MCF 10A (cell line): ENCODE data around the gene PPP1R15B. TPM values are rescaled to one million over a fixed set of nuclear protein-coding genes. Genes with fewer than 3 reads are reported as not detected.

Source experiments
- BruUV-seq: library from RNA; stranded (reverse); fragments of 400-500 nt; replicated peaks from 2 replicates; lab custom pipeline; 2021; lab: Mats Ljungman, UMichigan
- CTCF ChIA-PET: fragments of 300-600 bp; sonication (Branson Sonifier 250); formaldehyde crosslinking; extraction: SDS; loops from one replicate; lab custom pipeline; 2021; ENCODE audit warnings: antibody characterized with exemption, inconsistent platforms; lab: Yijun Ruan, JAX
- POLR2A ChIA-PET: fragments of 300-600, 350-650 bp; sonication (Branson Sonifier 250); formaldehyde crosslinking; extraction: SDS; loops from one replicate; lab custom pipeline; 2020; ENCODE audit warnings: antibody characterized with exemption, inconsistent platforms; lab: Yijun Ruan, JAX
- DNase-seq: peaks from one replicate; pipeline ENCODE4 v3.0.0-alpha.2; 2018; ENCODE audit not compliant: unreplicated experiment
- H3K27ac Mint-ChIP-seq: one replicate; pipeline ENCODE4 v1.8.0; 2022; ENCODE audit warnings: mild to moderate bottlenecking, low read depth, mixed read lengths; ENCODE audit not compliant: unreplicated experiment
- H3K27me3 Mint-ChIP-seq: one replicate; pipeline ENCODE4 v1.8.0; 2022; ENCODE audit warnings: mixed read lengths; ENCODE audit not compliant: insufficient read depth, unreplicated experiment
- H3K36me3 Mint-ChIP-seq: one replicate; pipeline ENCODE4 v1.8.0; 2022; ENCODE audit warnings: mild to moderate bottlenecking, moderate library complexity, mixed read lengths; ENCODE audit not compliant: insufficient read depth, unreplicated experiment
- H3K4me1 Mint-ChIP-seq: one replicate; pipeline ENCODE4 v1.8.0; 2022; ENCODE audit warnings: mixed read lengths; ENCODE audit not compliant: insufficient read depth, unreplicated experiment
- H3K4me3 Mint-ChIP-seq: one replicate; pipeline ENCODE4 v1.8.0; 2022; ENCODE audit warnings: mild to moderate bottlenecking, moderate library complexity, mixed read lengths; ENCODE audit not compliant: unreplicated experiment
- H3K9me3 Mint-ChIP-seq: one replicate; pipeline ENCODE4 v1.8.0; 2022; ENCODE audit warnings: mixed read lengths; ENCODE audit not compliant: unreplicated experiment
- CTCF ChIP-seq: fragments of 200-600 bp; IDR thresholded peaks from one replicate; pipeline ENCODE4 v1.8.0; 2022; ENCODE audit warnings: antibody characterized with exemption, mild to moderate bottlenecking; ENCODE audit not compliant: unreplicated experiment
- intact Hi-C: fragments of 100-400 bp; cut with micrococcal nuclease; formaldehyde crosslinking; loops from 2 replicates; pipeline ENCODE4 v1.14.1; 2022
- total RNA-seq: library from RNA; stranded (reverse); gene quantifications from 2 replicates; pipeline ENCODE4 v1.2.3, GENCODE V29; 2022

PPP1R15B gene
- total RNA-seq, 1 experiment from 2014 or later: 86.0 TPM

- CTCF ChIA-PET: interaction anchor here (0.8 to 5.1 kb wide), 17 partner anchors 9 to 399 kb away, joined by 3 to 43 read pairs (median 8); partner anchors contain the start of gene PIK3C2B
- peaks cover 92% of the 10 kb centered on the region for H3K36me3 Mint-ChIP-seq
- intact Hi-C loops: no loop called here
Measured at GRCh38 chr1:204408074-204408507, 3.5 kb downstream of the PPP1R15B start.

DNA sequence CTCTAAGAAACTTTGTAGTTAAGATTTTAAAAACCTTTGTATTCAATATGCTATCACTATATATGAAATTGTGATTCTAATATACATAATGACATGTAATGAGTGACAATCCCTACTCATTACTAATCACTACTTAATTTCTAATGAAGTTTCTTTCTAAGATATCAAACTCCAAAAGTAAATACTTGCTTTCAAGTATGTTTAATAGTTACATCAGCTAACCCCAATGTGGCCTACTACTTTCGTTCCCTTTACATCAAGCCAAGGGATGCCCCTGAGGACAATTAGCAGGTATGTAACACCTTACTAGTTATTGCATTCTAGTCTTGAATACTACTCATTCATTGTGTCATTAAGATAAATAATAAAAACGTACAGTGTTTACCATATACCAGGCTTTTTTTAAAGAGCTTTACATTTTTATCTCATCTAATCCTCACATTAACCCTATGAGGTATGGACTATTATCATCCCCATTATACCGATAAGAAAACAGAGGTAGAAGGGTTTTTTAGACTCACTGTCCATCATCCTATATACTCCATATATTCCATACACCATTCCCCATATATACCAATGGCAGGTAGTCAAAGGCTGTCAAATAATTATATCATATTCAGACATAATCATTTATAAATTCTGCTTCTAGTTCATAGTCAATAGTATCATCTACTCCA, 4.2 kb downstream of the PPP1R15B start:
- CTCF ChIA-PET: interaction anchor here (0.6 to 5.1 kb wide), 20 partner anchors 9 to 547 kb away, joined by 3 to 43 read pairs (median 6); partner anchors contain the start of genes PIK3C2B and SNRPE
- peak overlapping the region; percentile 100 for H3K4me3 Mint-ChIP-seq

More at GRCh38 chr1:204408074-204408507, 3.5 kb downstream of the PPP1R15B start:
- no peaks in the 10 kb centered on the region for H3K9me3 Mint-ChIP-seq
- TF ChIP-seq CTCF: no peak
- peak; percentile 95 for DNase-seq
- no TSS peak for BruUV-seq
- H3K4me1 Mint-ChIP-seq: peaks cover 26% of the 10 kb centered on the region
- POLR2A ChIA-PET: interaction anchor here (0.7 to 8.7 kb wide), 26 partner anchors 9 to 317 kb away, joined by 3 to 182 read pairs (median 10); partner anchors contain the start of genes ETNK2, MDM4 and PIK3C2B
- H3K27ac Mint-ChIP-seq: peak overlapping the region; percentile 100
- H3K4me3 Mint-ChIP-seq: peak overlapping the region; percentile 100
- no peaks in the 10 kb centered on the region for H3K27me3 Mint-ChIP-seq

DNA sequence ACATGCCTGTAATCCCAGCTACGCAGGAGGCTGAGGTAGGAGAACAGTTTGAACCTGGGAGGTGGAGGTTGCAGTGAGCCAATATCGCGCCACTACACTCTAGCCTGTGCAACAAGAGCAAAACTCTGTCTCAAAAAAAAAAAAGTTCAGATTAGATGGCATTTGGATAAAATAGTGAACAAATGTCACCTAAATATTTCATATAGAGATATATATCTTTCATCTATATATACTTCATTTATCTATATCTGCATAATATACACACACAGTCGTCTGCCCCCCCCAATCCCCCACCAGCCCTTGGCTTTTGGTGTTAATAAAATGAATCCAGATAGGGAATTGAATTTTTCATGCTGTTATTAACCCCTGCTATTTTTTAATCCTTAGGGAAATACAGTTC, 5.0 kb downstream of the PPP1R15B start:
- Mint-ChIP-seq H3K27ac (peak overlapping the region; percentile 100), H3K9me3 (no peaks in the 10 kb centered on the region), H3K36me3 (peaks cover 100% of the 10 kb centered on the region), H3K4me3 (peak overlapping the region; percentile 100), H3K27me3 (no peaks in the 10 kb centered on the region), H3K4me1 (peaks cover 26% of the 10 kb centered on the region)
- intact Hi-C loops: no loop called here
- ChIA-PET POLR2A (interaction anchor here (0.6 to 8.7 kb wide), 18 partner anchors 8 to 1230 kb away, joined by 3 to 182 read pairs (median 10); partner anchors contain the start of genes ETNK2, MDM4 and PIK3C2B), CTCF (interaction anchor here (0.5 to 5.1 kb wide), 15 partner anchors 8 to 546 kb away, joined by 3 to 43 read pairs (median 4); partner anchors contain the start of genes PIK3C2B and SNRPE)
- TF ChIP-seq CTCF: no peak
- BruUV-seq: no TSS peak
- DNase-seq: no peak

More for the DNA sequence above, 4.2 kb downstream of the PPP1R15B start:
- BruUV-seq: no TSS peak
- TF ChIP-seq CTCF: no peak
- Mint-ChIP-seq H3K9me3 (no peaks in the 10 kb centered on the region), H3K4me1 (peaks cover 26% of the 10 kb centered on the region), H3K27ac (peak overlapping the region; percentile 100), H3K36me3 (peaks cover 98% of the 10 kb centered on the region), H3K27me3 (no peaks in the 10 kb centered on the region)
- intact Hi-C loops: no loop called here
- no peak for DNase-seq
- POLR2A ChIA-PET: interaction anchor here (0.6 to 8.7 kb wide), 33 partner anchors 9 to 1231 kb away, joined by 3 to 182 read pairs (median 5); partner anchors contain the start of genes ETNK2, MDM4 and PIK3C2B

GRCh38 chr1:204405988-204406387, 5.6 kb downstream of the PPP1R15B start:
- DNase-seq: no peak
- Mint-ChIP-seq H3K27ac (no peak overlapping the region), H3K9me3 (no peaks in the 10 kb centered on the region), H3K4me3 (peak overlapping the region; percentile 100), H3K27me3 (no peaks in the 10 kb centered on the region), H3K36me3 (peaks cover 100% of the 10 kb centered on the region), H3K4me1 (peaks cover 26% of the 10 kb centered on the region)
- no peak for TF ChIP-seq CTCF
- ChIA-PET CTCF (interaction anchor here (0.6 to 3.3 kb wide), 14 partner anchors 7 to 1511 kb away, joined by 3 to 29 read pairs (median 4); partner anchors contain the start of gene SNRPE), POLR2A (interaction anchor here (0.6 to 8.7 kb wide), 12 partner anchors 8 to 261 kb away, joined by 3 to 182 read pairs (median 10); partner anchors contain the start of gene PIK3C2B)
- intact Hi-C loops: no loop called here
- BruUV-seq: no TSS peak
